Measurements from ENCODE around the gene LAMA2. TPM values are rescaled to one million over a fixed set of nuclear protein-coding genes. Genes with fewer than 3 reads are reported as not detected.

Gene LAMA2
- total RNA-seq, 1 donor from 2014 or later: 0.23 TPM

DNA sequence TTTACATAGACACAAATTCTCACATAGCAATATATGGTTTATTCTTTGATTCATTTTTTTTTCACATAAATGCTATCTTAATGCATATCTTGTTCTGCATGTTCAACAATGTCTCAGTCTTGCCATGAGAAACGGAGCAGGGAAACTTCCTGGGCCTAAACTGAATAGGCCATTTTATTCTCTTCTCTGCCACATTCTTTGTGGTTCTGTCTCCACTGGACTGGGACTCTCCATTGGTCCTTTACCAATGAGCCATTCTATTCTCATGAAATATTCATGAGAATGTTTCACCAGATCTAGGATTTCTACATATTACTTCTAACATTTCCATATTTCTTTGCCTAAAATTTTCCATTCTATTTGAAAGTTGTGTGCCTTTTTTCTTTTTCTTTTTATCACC lies 42.8 kb downstream of the LAMA2 start:
- intact Hi-C loops (cut with micrococcal nuclease): no loop called here

DNA sequence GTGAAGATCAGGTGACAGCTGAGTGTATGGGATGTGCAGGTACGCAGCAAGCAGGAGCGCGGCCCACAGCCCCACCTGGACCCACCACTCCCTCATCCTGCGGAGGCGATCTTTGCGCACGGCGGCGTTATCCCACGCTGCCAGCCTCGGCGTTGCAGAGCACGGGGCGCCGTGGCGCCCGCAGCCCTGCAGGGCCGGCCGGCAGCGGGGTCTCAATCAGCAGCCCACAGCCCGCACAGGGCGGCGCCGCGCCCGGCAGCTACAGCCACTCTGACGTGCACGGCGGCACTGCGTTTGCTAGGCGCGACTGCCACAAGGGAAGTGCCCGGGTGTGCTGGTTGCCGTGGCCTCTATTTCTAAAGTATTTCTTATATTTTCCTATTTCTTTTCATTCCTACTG lies 46.9 kb downstream of the LAMA2 start:
- Mint-ChIP-seq H3K9me3 (no peaks in the 10 kb centered on the region), H3K4me3 (ENCODE audit: low read depth) (no peak overlapping the region), H3K36me3 (ENCODE audit: low read depth) (no peaks in the 10 kb centered on the region), H3K27me3 (ENCODE audit: low read depth) (no peaks in the 10 kb centered on the region), H3K4me1 (ENCODE audit: low read depth) (no peaks in the 10 kb centered on the region), H3K27ac (no peak overlapping the region)
- no peak for DNase-seq (ENCODE audit: low spot score)
- intact Hi-C loops (cut with micrococcal nuclease): no loop called here

More for the DNA sequence above, 42.8 kb downstream of the LAMA2 start:
- H3K27ac Mint-ChIP-seq: no peak overlapping the region
- H3K36me3 Mint-ChIP-seq (ENCODE audit: low read depth): no peaks in the 10 kb centered on the region
- no peaks in the 10 kb centered on the region for H3K4me1 Mint-ChIP-seq (ENCODE audit: low read depth)
- DNase-seq (ENCODE audit: low spot score): no peak
- H3K4me3 Mint-ChIP-seq (ENCODE audit: low read depth): no peak overlapping the region
- H3K27me3 Mint-ChIP-seq (ENCODE audit: low read depth): no peaks in the 10 kb centered on the region
- no peaks in the 10 kb centered on the region for H3K9me3 Mint-ChIP-seq

DNA sequence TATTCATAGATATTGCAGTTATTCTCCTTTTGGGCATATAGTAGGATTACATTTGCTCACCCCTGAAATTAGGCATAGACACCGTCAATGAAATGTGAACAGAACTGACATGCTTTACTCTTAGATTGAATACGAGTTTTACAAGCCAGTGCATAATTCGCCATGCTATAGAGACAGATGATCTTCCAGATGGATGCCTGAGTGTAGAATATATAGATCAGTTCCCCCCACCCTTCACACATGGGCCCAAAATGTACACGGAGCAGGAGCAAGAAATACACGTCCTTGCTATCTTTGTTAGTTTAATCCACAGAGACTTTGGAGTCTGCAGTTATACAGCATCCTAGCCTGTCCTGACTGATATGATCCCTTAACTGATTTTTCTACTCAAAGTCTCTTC lies 47.4 kb downstream of the LAMA2 start:
- no peak for DNase-seq (ENCODE audit: low spot score)
- H3K27ac Mint-ChIP-seq: no peak overlapping the region
- intact Hi-C loops (cut with micrococcal nuclease): no loop called here
- H3K4me1 Mint-ChIP-seq (ENCODE audit: low read depth): no peaks in the 10 kb centered on the region
- no peak overlapping the region for H3K4me3 Mint-ChIP-seq (ENCODE audit: low read depth)
- no peaks in the 10 kb centered on the region for H3K27me3 Mint-ChIP-seq (ENCODE audit: low read depth)
- H3K9me3 Mint-ChIP-seq: no peaks in the 10 kb centered on the region
- H3K36me3 Mint-ChIP-seq (ENCODE audit: low read depth): no peaks in the 10 kb centered on the region

DNA sequence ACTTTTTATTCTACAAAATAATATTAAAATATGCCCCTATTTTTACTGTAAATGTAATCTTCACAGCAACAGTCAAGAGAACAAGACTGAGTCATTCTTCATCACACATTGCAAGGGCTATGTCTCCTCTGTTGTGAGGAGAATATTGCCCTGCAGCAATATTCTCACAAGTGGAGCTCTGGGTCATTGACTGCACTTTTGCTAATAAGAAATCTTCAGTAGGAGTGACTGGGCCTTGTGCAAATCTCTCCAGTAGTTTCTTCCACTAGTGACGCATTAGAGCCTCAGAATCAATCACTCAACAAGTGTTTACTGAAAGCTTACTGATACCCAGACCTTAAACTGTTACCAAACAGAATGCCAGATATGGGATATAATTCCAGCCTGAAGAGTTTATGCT lies 49.1 kb downstream of the LAMA2 start:
- no peaks in the 10 kb centered on the region for H3K36me3 Mint-ChIP-seq (ENCODE audit: low read depth)
- no peak overlapping the region for H3K27ac Mint-ChIP-seq
- no peaks in the 10 kb centered on the region for H3K9me3 Mint-ChIP-seq
- intact Hi-C loops (cut with micrococcal nuclease): no loop called here
- no peak for DNase-seq (ENCODE audit: low spot score)
- H3K4me3 Mint-ChIP-seq (ENCODE audit: low read depth): no peak overlapping the region
- H3K27me3 Mint-ChIP-seq (ENCODE audit: low read depth): no peaks in the 10 kb centered on the region
- no peaks in the 10 kb centered on the region for H3K4me1 Mint-ChIP-seq (ENCODE audit: low read depth)

DNA sequence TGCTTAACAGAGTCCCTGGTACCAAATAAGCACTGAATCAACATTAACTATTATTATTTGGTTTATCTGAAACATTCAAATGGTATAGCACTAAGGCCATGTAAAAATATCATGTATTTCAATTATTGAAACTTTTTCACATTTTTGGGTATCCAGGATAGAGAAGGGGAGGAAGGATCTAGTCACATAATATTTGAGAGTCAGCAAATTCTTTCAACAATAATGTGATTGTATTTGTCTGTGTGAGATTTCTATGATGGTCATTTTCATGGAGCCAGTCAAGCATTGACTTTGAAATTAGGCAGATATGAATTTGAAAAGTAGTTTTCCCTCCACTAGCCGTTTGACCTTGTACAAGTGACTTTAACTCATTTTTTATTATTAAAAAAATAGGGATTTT lies 67.9 kb downstream of the LAMA2 start:
- no peak overlapping the region for H3K27ac Mint-ChIP-seq
- H3K4me1 Mint-ChIP-seq (ENCODE audit: low read depth): no peaks in the 10 kb centered on the region
- H3K27me3 Mint-ChIP-seq (ENCODE audit: low read depth): no peaks in the 10 kb centered on the region
- no peak for DNase-seq (ENCODE audit: low spot score)
- H3K9me3 Mint-ChIP-seq: no peaks in the 10 kb centered on the region
- no peaks in the 10 kb centered on the region for H3K36me3 Mint-ChIP-seq (ENCODE audit: low read depth)
- no peak overlapping the region for H3K4me3 Mint-ChIP-seq (ENCODE audit: low read depth)
- intact Hi-C loops (cut with micrococcal nuclease): no loop called here

DNA sequence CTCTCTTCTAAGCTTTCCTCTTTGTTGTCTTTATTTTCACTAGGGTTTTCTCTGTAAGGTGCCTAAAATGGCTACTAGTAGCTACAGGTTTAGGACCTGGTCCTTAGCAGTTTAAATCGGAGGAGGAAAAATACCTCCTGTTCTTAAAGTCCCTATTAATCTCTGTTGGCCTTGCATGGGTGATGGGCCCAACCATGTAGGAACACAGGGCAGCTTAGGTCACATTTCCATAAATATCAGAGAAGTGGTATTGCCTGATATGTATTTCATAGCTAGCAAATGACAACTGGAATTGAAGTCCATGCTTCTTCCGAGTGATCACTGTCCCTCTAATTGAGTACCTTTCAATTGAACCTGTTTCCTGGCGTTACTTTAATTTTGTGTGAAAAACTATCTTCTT lies 70.0 kb downstream of the LAMA2 start:
- Mint-ChIP-seq H3K36me3 (ENCODE audit: low read depth) (no peaks in the 10 kb centered on the region), H3K27me3 (ENCODE audit: low read depth) (no peaks in the 10 kb centered on the region)

DNA sequence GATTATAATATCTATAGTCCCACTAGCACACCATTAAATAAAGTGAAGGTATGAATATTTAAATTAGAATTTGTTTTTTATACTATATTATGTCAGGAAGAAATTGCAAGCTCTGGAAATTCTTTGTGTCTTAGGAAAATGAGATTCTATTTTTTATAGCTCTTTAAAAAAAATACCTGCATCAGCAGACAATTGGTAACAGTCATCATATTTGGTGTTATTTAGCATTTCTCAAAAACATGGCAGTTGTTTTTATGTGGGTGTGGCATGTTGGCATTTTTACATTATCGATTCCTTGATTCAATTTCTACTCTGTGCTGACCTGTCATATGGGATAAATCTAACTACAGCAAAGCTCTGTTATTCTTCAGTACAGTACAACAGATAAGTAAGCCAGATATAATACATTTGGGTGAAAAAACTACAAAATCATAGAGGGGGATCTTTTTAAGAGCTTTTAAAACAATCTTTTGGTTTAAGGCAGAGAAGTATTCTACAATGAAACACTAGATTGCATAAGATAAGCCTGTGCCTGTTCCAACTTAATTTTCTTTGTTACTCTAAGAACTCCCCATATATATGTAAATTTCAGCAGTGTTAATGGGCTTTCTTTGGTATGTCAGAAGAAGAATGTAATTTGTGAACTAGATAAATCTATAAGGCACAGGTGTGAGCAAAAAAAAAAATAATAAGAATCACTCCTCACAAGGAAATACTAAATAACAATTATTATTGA lies 71.5 kb downstream of the LAMA2 start:
- intact Hi-C loops (cut with micrococcal nuclease): no loop called here
- H3K4me1 Mint-ChIP-seq (ENCODE audit: low read depth): no peaks in the 10 kb centered on the region
- no peak overlapping the region for H3K27ac Mint-ChIP-seq
- H3K4me3 Mint-ChIP-seq (ENCODE audit: low read depth): no peak overlapping the region
- H3K27me3 Mint-ChIP-seq (ENCODE audit: low read depth): no peaks in the 10 kb centered on the region
- no peaks in the 10 kb centered on the region for H3K9me3 Mint-ChIP-seq
- DNase-seq (ENCODE audit: low spot score): no peak
- no peaks in the 10 kb centered on the region for H3K36me3 Mint-ChIP-seq (ENCODE audit: low read depth)

More for the DNA sequence above, 70.0 kb downstream of the LAMA2 start:
- Mint-ChIP-seq H3K9me3 (no peaks in the 10 kb centered on the region), H3K4me3 (ENCODE audit: low read depth) (no peak overlapping the region), H3K27ac (no peak overlapping the region), H3K4me1 (ENCODE audit: low read depth) (no peaks in the 10 kb centered on the region)
- intact Hi-C loops (cut with micrococcal nuclease): no loop called here
- no peak for DNase-seq (ENCODE audit: low spot score)

DNA sequence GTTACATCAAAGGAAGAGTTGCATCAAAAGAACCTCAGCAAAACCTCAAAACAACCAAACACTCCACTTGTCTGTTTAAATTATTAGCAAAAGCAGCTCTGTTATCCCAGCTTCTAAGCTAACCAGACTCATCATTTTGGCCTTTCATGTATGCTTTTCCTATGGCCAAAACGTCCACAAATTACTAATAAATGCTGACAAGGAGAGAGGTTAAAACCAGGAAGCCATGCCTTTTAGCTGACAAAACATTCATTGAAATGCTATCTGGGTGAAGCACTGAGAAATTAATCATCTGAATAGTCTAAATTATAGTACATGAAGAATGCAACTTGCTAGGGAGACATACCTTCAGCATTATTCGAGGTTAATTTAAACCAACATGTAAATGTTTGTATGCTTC lies 80.6 kb downstream of the LAMA2 start:
- no peak for DNase-seq (ENCODE audit: low spot score)
- no peak overlapping the region for H3K4me3 Mint-ChIP-seq (ENCODE audit: low read depth)
- H3K27ac Mint-ChIP-seq: no peak overlapping the region
- H3K36me3 Mint-ChIP-seq (ENCODE audit: low read depth): no peaks in the 10 kb centered on the region
- no peaks in the 10 kb centered on the region for H3K4me1 Mint-ChIP-seq (ENCODE audit: low read depth)
- intact Hi-C loops (cut with micrococcal nuclease): no loop called here
- H3K9me3 Mint-ChIP-seq: no peaks in the 10 kb centered on the region
- H3K27me3 Mint-ChIP-seq (ENCODE audit: low read depth): no peaks in the 10 kb centered on the region

DNA sequence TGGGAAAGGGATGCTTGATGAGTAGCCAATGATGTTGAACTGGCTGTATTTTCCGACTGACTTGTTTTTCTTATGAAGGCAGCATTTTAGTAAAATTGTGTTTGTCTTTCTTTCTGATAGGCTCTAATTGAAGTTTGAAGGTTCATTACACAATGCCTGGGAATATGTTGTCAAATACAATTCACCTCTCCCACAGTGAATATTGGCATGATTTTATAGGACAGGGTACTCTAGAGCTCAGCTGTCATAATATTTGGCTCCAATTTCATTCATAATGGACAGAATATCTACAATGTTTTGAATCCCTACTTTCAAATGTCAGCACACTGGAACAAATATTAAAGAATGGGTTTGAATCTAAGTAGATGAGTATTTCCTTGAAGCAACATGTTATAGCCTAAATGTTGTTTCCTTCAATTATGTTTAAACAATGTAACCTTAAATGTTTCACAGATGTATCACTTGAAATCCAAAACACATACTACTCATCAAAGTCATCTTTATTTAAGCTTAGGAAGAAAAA lies 81.4 kb downstream of the LAMA2 start:
- H3K27ac Mint-ChIP-seq: no peak overlapping the region
- H3K9me3 Mint-ChIP-seq: no peaks in the 10 kb centered on the region

DNA sequence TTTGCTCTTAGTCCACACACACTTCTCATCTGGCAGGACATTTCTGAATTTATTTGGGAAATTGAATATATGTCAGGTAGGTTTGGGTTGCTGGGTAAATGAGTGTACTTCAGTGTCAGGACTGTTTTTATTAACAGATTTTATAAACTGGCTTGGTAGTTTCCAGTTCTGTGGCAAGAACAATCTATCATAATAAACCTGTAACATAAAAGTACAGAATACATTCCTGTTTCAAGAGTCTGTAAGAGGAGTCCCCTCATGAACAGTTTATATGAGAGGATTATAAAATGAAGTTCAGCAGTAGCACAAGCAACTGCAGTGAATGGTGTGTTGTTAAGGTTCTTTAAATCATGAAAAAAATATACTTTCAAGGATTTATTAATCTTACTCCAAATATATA lies 81.8 kb downstream of the LAMA2 start:
- no peaks in the 10 kb centered on the region for H3K36me3 Mint-ChIP-seq (ENCODE audit: low read depth)
- H3K27ac Mint-ChIP-seq: no peak overlapping the region
- intact Hi-C loops (cut with micrococcal nuclease): no loop called here
- H3K27me3 Mint-ChIP-seq (ENCODE audit: low read depth): no peaks in the 10 kb centered on the region
- H3K4me3 Mint-ChIP-seq (ENCODE audit: low read depth): no peak overlapping the region
- no peaks in the 10 kb centered on the region for H3K4me1 Mint-ChIP-seq (ENCODE audit: low read depth)
- DNase-seq (ENCODE audit: low spot score): no peak
- no peaks in the 10 kb centered on the region for H3K9me3 Mint-ChIP-seq

More for the DNA sequence above, 81.4 kb downstream of the LAMA2 start:
- H3K27me3 Mint-ChIP-seq (ENCODE audit: low read depth): no peaks in the 10 kb centered on the region
- no peaks in the 10 kb centered on the region for H3K4me1 Mint-ChIP-seq (ENCODE audit: low read depth)
- no peak for DNase-seq (ENCODE audit: low spot score)
- H3K4me3 Mint-ChIP-seq (ENCODE audit: low read depth): no peak overlapping the region
- intact Hi-C loops (cut with micrococcal nuclease): no loop called here
- H3K36me3 Mint-ChIP-seq (ENCODE audit: low read depth): no peaks in the 10 kb centered on the region

DNA sequence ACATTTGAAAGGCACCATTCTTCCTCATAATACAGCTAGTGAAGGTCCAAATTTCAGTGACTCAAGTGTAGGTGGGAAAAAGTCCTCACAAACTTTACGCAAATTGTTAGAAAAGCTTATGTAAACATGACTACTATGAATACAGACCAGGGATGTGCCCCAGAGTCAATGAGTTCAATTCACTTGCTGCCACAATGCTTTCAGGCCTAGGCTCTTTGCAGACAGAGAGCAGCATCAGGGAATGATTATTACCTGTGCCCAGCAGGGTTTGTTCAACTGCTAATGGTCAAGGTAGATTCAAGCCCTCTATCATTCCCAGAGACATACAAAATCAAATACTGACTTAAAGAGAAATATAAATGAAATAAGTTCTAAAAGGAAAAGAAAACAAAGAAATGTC lies 84.0 kb downstream of the LAMA2 start:
- Mint-ChIP-seq H3K27me3 (ENCODE audit: low read depth) (no peaks in the 10 kb centered on the region), H3K27ac (no peak overlapping the region), H3K4me3 (ENCODE audit: low read depth) (no peak overlapping the region), H3K36me3 (ENCODE audit: low read depth) (no peaks in the 10 kb centered on the region), H3K4me1 (ENCODE audit: low read depth) (no peaks in the 10 kb centered on the region), H3K9me3 (no peaks in the 10 kb centered on the region)
- DNase-seq (ENCODE audit: low spot score): no peak
- intact Hi-C loops (cut with micrococcal nuclease): no loop called here

DNA sequence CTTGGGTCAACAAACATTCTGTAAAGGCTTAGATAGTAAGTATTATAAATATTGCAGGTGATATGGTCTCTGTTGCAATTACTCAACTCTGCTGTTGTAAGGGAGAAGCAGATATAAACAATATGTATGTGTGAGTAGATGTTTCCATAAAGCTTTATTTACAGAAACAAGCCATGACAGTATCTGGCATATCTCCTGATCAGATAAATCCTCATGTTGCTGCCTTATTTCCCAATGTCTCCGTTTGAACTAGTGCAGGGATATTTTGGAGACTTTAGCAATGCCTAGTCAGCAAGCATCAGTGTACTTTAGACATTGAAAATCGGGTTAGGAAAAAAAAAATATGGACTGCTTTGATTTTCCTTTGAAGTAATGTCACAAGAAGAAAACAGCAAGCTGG lies 96.1 kb downstream of the LAMA2 start:
- H3K36me3 Mint-ChIP-seq (ENCODE audit: low read depth): no peaks in the 10 kb centered on the region
- intact Hi-C loops (cut with micrococcal nuclease): no loop called here
- H3K4me1 Mint-ChIP-seq (ENCODE audit: low read depth): no peaks in the 10 kb centered on the region
- H3K27me3 Mint-ChIP-seq (ENCODE audit: low read depth): no peaks in the 10 kb centered on the region
- no peak for DNase-seq (ENCODE audit: low spot score)
- no peak overlapping the region for H3K27ac Mint-ChIP-seq
- H3K4me3 Mint-ChIP-seq (ENCODE audit: low read depth): no peak overlapping the region
- H3K9me3 Mint-ChIP-seq: no peaks in the 10 kb centered on the region

DNA sequence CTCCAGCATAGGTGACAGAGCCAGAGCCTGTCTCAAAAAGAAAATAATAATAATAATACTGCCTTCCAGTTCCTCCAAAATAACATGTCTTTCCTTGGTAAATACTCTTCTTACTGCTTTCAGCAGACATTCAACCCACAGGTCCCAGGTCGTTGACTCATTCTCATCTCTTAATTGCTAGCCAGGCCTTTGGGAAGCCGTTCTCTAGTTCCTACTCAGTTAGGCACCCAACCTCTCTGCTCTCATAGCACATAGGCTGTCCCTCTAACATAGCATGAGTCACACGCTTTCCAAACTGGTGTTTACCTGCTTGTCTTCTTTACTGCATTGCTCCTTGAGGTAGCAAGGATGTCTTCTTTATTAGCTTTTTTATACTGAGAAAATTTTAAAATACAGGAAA lies 98.8 kb downstream of the LAMA2 start:
- Mint-ChIP-seq H3K4me1 (ENCODE audit: low read depth) (no peaks in the 10 kb centered on the region), H3K27me3 (ENCODE audit: low read depth) (no peaks in the 10 kb centered on the region), H3K36me3 (ENCODE audit: low read depth) (no peaks in the 10 kb centered on the region), H3K9me3 (no peaks in the 10 kb centered on the region), H3K4me3 (ENCODE audit: low read depth) (no peak overlapping the region), H3K27ac (no peak overlapping the region)
- DNase-seq (ENCODE audit: low spot score): no peak
- intact Hi-C loops (cut with micrococcal nuclease): no loop called here

DNA sequence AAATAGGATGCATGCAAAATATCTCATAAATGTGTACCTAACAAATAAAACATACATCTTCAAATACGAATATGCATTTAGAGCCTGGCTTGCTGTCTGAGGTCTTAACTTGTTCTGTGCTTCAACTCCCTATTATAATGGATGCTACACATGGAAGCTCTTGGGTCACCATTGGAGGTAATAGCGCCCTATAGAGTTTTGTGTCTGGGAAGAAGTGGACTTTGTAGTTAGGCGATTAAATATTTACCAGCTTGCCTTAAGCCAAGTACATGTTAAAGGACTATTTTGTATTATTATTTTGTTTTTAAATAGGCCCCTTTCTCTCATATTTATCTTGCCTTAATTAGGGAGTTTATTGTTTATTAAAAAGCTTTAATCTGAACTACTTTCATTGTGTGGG lies 107.4 kb downstream of the LAMA2 start:
- no peak overlapping the region for H3K4me3 Mint-ChIP-seq (ENCODE audit: low read depth)
- intact Hi-C loops (cut with micrococcal nuclease): no loop called here
- H3K27me3 Mint-ChIP-seq (ENCODE audit: low read depth): no peaks in the 10 kb centered on the region
- no peaks in the 10 kb centered on the region for H3K4me1 Mint-ChIP-seq (ENCODE audit: low read depth)
- no peaks in the 10 kb centered on the region for H3K9me3 Mint-ChIP-seq
- H3K36me3 Mint-ChIP-seq (ENCODE audit: low read depth): no peaks in the 10 kb centered on the region
- no peak for DNase-seq (ENCODE audit: low spot score)
- no peak overlapping the region for H3K27ac Mint-ChIP-seq
